ENCODE data around the gene SV2C. TPM values are rescaled to one million over a fixed set of nuclear protein-coding genes. Genes with fewer than 3 reads are reported as not detected.
"Not testable (repeated sequence)": the region's sequence is repeated elsewhere in the genome, so short reads cannot be mapped to it uniquely, and the experiment has no call there.

The SV2C gene
- polyA plus RNA-seq, 3 donors: 0.01 to 0.02 TPM; not detected in 1

GRCh38 chr5:76236684-76237083 is 153.5 kb downstream of the SV2C start:
- no peaks in the 10 kb centered on the region for H3K9me3 ChIP-seq (replicated peaks in 1 of 2; ENCODE audit: control insufficient read depth in 1 of 2, insufficient read depth in 1 of 2, low read length in 2 of 2)

GRCh38 chr5:76240336-76240735 is 157.2 kb downstream of the SV2C start:
- H3K27ac Mint-ChIP-seq: no peak overlapping the region
- no peak for TF ChIP-seq CTCF (IDR thresholded peaks at IDR 0.05)
- no peak overlapping the region for H3K4me3 ChIP-seq (replicated peaks in 1 of 3; ENCODE audit: low read depth in 2 of 3, low read length in 3 of 3)

More at GRCh38 chr5:76236684-76237083, 153.5 kb downstream of the SV2C start:
- Histone ChIP-seq H3K4me2 (replicated peaks; ENCODE audit: extremely low read depth, low read length, poor library complexity, severe bottlenecking) (no peak overlapping the region), H3K36me3 (replicated peaks in 1 of 2; ENCODE audit: control insufficient read depth in 1 of 2, insufficient read depth in 2 of 2, low read length in 2 of 2) (no peaks in the 10 kb centered on the region), H3K4me3 (replicated peaks in 1 of 3; ENCODE audit: low read depth in 2 of 3, low read length in 3 of 3) (no peak overlapping the region), H3K9ac (ENCODE audit: insufficient read depth, low read length, poor library complexity, severe bottlenecking) (no peak overlapping the region), H3K79me2 (ENCODE audit: insufficient read depth, low read length) (no peaks in the 10 kb centered on the region), H3K4me1 (ENCODE audit: control insufficient read depth in 1 of 2, insufficient read depth in 2 of 2, low read length in 2 of 2) (no peaks in the 10 kb centered on the region), H2AFZ (ENCODE audit: insufficient read depth, low read depth, low read length, poor library complexity, severe bottlenecking) (no peak overlapping the region), H4K20me1 (ENCODE audit: insufficient read depth, low read length) (no peaks in the 10 kb centered on the region), H3K27ac (ENCODE audit: low read depth in 1 of 2, low read length in 2 of 2) (no peak overlapping the region), H3K27me3 (ENCODE audit: control insufficient read depth in 2 of 2, insufficient read depth in 2 of 2, low read length in 2 of 2) (no peaks in the 10 kb centered on the region)
- H3K9me3 Mint-ChIP-seq: peaks cover 0 to 15% (median 8%) of the 10 kb centered on the region in 7 donors
- H3K27me3 Mint-ChIP-seq (ENCODE audit: low read depth in 3 of 3): peaks cover 0 to 2% (median 0%) of the 10 kb centered on the region in 3 donors
- H3K27ac Mint-ChIP-seq: no peak overlapping the region
- intact Hi-C loops (cut with micrococcal nuclease): no loop called here
- no CpG with 5 or more reads among the region's 4 CpGs for WGBS (ENCODE audit: insufficient coverage)
- H3K4me3 Mint-ChIP-seq: no peak overlapping the region
- no peak for TF ChIP-seq CTCF (IDR thresholded peaks at IDR 0.05)
- no peak for DNase-seq
- H3K36me3 Mint-ChIP-seq: no peaks in the 10 kb centered on the region
- H3K4me1 Mint-ChIP-seq: no peaks in the 10 kb centered on the region

GRCh38 chr5:76242155-76242554 is 159.0 kb downstream of the SV2C start:
- H3K4me2 ChIP-seq (replicated peaks; ENCODE audit: extremely low read depth, low read length, poor library complexity, severe bottlenecking); H4K20me1 ChIP-seq (ENCODE audit: insufficient read depth, low read length); DNase-seq; H2AFZ ChIP-seq (ENCODE audit: insufficient read depth, low read depth, low read length, poor library complexity, severe bottlenecking); H3K4me3 ChIP-seq (replicated peaks in 1 of 3; ENCODE audit: low read depth in 2 of 3, low read length in 3 of 3); H3K4me1 ChIP-seq (ENCODE audit: control insufficient read depth in 1 of 2, insufficient read depth in 2 of 2, low read length in 2 of 2); intact Hi-C loops (cut with micrococcal nuclease); H3K9me3 ChIP-seq (replicated peaks in 1 of 2; ENCODE audit: control insufficient read depth in 1 of 2, insufficient read depth in 1 of 2, low read length in 2 of 2); H3K36me3 Mint-ChIP-seq; H3K79me2 ChIP-seq (ENCODE audit: insufficient read depth, low read length); H3K4me1 Mint-ChIP-seq; H3K27me3 ChIP-seq (ENCODE audit: control insufficient read depth in 2 of 2, insufficient read depth in 2 of 2, low read length in 2 of 2); H3K9ac ChIP-seq (ENCODE audit: insufficient read depth, low read length, poor library complexity, severe bottlenecking); H3K36me3 ChIP-seq (replicated peaks in 1 of 2; ENCODE audit: control insufficient read depth in 1 of 2, insufficient read depth in 2 of 2, low read length in 2 of 2); H3K27ac ChIP-seq (ENCODE audit: low read depth in 1 of 2, low read length in 2 of 2); H3K27me3 Mint-ChIP-seq (ENCODE audit: low read depth in 3 of 3); H3K4me3 Mint-ChIP-seq: not testable (repeated sequence)
- Mint-ChIP-seq H3K27ac (peak overlapping the region in 1 of 7 donors; percentile 63), H3K9me3 (peaks cover 0 to 12% (median 7%) of the 10 kb centered on the region in 7 donors)
- WGBS (ENCODE audit: insufficient coverage): 98% methylated on average over 18 of the region's 22 CpGs

More at GRCh38 chr5:76240336-76240735, 157.2 kb downstream of the SV2C start:
- no peaks in the 10 kb centered on the region for H3K36me3 Mint-ChIP-seq
- H3K9me3 Mint-ChIP-seq: peaks cover 0 to 15% (median 9%) of the 10 kb centered on the region in 7 donors
- WGBS (ENCODE audit: insufficient coverage): 100% methylated on average over 1 of the region's 2 CpGs
- no peak for DNase-seq
- H3K36me3 ChIP-seq (replicated peaks in 1 of 2; ENCODE audit: control insufficient read depth in 1 of 2, insufficient read depth in 2 of 2, low read length in 2 of 2): no peaks in the 10 kb centered on the region
- H3K27me3 ChIP-seq (ENCODE audit: control insufficient read depth in 2 of 2, insufficient read depth in 2 of 2, low read length in 2 of 2): no peaks in the 10 kb centered on the region
- no peaks in the 10 kb centered on the region for H3K4me1 Mint-ChIP-seq
- intact Hi-C loops (cut with micrococcal nuclease): no loop called here
- H3K4me2 ChIP-seq (replicated peaks; ENCODE audit: extremely low read depth, low read length, poor library complexity, severe bottlenecking): no peak overlapping the region
- no peaks in the 10 kb centered on the region for H3K9me3 ChIP-seq (replicated peaks in 1 of 2; ENCODE audit: control insufficient read depth in 1 of 2, insufficient read depth in 1 of 2, low read length in 2 of 2)
- no peak overlapping the region for H3K4me3 Mint-ChIP-seq
- no peaks in the 10 kb centered on the region for H3K4me1 ChIP-seq (ENCODE audit: control insufficient read depth in 1 of 2, insufficient read depth in 2 of 2, low read length in 2 of 2)
- peaks cover 0 to 5% (median 0%) of the 10 kb centered on the region in 3 donors for H3K27me3 Mint-ChIP-seq (ENCODE audit: low read depth in 3 of 3)
- no peak overlapping the region for H3K27ac ChIP-seq (ENCODE audit: low read depth in 1 of 2, low read length in 2 of 2)
- no peaks in the 10 kb centered on the region for H3K79me2 ChIP-seq (ENCODE audit: insufficient read depth, low read length)
- no peak overlapping the region for H2AFZ ChIP-seq (ENCODE audit: insufficient read depth, low read depth, low read length, poor library complexity, severe bottlenecking)
- no peaks in the 10 kb centered on the region for H4K20me1 ChIP-seq (ENCODE audit: insufficient read depth, low read length)
- H3K9ac ChIP-seq (ENCODE audit: insufficient read depth, low read length, poor library complexity, severe bottlenecking): no peak overlapping the region

All from CD14-positive monocyte (primary cell).